EH (cell line): Measurements from ENCODE around the gene SETD1B.
"Not testable (repeated sequence)": the region's sequence is repeated elsewhere in the genome, so short reads cannot be mapped to it uniquely, and the experiment has no call there.

ENCODE experiments used
- DNase-seq: peaks from one replicate; pipeline ENCODE4 v3.0.0-alpha.2; 2015; ENCODE audit warnings: low read depth

Gene SETD1B

DNA sequence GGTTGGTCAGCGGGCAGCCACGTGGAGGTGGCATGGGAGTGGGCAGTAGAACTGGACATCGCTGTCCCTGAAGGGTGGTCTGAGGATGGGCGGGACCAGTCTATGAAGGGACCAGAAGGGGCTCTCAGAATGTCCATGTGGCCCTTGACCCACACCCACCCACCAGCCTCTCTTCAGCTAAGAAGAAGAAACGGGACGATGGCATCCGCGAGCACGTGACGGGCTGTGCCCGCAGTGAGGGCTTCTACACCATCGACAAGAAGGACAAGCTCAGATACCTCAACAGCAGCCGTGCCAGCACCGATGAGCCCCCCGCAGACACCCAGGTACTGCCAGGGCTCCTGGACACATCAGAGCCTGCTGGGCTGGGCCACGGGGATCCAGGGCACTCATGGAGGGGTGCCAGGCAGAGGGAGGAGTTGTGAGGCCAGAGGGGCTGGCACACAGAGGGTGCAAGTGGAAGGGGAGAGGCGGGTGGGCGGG lies 21.3 kb downstream of the SETD1B start:
- no peak for DNase-seq

DNA sequence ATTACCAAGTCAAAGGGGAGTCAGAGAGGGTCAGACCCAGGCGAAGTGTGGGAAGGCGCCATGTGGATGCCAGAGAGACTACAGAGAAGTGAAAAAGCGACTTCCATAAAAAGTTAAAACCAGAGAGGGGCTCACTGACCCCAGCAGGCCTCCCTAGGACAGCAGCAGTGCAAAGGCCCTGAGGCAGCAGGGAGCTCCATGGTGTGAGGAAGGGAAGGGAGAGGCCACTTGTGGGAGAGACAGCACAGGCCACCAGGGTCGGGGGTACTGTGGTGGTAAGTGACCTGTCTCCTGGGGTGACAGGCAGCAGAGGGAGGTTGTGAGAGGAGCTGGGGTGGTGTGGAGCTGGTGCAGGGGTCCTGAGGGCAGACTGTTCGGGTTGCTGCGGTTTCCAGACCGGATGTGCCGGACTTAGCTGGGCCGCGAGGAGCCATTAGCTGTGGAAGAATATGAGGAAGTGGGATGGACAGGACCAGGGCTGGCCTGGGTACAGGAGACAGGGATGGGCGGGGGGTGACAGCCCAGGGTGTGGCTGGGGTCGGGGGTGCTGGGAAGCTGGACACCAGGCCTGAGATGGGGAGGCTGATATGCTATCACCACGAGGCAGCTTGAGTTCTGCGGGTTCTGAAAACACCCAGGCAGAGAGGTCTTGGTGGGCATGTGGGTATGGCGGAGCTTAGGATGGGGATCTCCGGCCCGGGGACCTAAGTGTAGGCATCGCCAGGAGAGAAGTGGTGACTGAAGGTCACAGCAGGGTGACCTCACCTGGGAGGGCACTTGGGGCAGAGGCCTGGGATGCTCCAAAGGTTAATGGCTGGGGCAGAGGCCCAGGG lies 22.7 kb downstream of the SETD1B start:
- DNase-seq = no peak

DNA sequence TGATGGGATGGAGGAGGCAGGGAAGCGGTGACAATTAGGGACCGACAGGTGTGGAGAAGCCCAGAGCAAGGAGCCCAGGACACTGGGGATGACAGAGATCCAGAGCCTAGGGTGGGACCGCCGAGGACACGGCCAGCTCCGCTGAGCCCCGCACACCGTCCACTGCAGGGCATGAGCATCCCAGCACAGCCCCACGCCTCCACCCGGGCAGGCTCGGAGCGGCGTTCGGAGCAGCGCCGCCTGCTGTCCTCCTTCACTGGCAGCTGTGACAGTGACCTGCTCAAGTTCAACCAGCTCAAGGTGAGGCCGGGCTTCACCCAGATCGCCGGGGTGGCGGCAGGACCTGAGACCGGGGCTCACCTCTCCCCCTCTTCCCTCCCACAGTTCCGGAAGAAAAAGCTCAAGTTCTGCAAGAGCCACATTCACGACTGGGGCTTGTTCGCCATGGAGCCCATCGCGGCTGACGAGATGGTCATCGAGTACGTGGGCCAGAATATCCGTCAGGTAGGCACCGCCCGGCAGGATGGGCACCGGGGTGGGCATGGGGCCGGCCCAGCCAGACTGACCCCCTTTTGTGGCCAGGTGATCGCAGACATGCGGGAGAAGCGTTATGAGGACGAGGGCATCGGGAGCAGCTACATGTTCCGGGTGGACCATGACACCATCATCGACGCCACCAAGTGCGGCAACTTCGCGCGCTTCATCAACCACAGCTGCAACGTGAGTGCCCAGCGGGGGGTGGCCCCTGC lies 23.7 kb downstream of the SETD1B start:
- DNase-seq = no peak

DNA sequence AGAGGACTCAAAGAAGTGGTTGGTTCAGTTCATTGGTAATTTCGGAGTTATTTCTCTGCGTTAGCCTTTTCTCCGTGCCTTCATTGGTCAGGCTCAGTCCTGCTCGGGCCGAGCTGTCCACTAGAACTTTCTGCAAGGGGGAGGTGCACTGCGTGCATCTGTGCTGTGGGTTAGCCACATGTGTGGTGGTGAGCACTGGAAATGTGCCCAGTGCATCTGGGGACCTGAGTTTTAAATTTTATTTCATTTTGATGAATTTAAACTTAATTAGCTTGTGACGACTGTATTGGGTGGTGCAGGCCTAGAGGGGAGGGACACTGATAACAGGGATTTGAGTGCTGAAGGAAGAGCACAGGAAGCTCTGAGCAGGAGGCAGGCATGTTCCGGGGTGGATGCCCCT lies 24.5 kb downstream of the SETD1B start:
- DNase-seq = no peak

DNA sequence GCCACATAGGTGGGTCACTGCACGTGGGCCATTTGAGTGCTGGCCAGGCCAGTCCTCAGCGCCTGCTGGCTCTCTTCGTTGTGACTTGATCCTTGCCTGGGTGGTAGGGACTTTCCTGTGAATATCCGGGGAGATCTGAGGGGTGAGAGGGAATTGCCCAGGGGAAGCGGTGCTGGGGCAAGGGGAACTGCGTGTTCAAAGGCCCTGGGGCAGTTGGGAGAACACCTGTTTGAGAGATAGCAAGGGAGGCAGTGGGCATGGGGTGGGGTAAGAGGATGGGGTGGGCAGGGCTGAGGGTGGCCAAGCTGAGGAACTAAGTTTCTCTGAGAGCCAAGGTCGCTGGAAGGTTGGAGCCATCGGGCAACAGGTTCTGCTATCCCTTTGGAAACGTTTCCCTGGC lies 25.0 kb downstream of the SETD1B start:
- no peak for DNase-seq

DNA sequence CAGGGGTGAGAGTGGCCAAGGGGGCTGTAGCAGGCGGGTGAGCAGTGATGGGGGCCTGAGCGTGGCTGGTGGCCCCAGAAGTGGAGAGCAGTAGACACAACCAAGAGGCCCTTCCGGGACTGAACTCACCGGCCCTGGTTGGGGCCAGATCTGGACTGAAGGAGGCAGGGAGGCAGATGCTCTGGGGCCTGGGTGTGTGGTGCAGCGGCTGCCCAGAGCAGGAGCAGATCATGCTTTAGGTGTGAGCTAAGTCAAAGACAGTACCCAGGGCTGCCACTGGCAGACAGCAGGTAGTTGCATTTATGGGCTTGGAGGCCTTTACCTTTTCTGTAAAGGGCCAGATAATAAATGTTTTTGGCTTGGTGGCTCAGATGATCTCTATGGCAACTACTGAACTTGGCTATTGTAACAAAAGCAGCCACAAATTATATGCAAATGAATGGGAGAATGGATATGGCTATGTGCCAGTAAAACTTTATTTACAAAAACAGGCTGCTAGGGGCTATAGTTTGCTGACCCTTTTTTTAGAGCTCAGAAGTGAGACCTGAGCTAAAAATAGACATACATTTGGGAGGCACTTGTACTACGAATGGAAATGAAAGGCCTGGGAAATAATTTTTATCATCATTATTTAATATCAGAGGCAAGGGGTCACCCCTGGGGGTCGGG lies 25.6 kb downstream of the SETD1B start:
- no peak for DNase-seq

DNA sequence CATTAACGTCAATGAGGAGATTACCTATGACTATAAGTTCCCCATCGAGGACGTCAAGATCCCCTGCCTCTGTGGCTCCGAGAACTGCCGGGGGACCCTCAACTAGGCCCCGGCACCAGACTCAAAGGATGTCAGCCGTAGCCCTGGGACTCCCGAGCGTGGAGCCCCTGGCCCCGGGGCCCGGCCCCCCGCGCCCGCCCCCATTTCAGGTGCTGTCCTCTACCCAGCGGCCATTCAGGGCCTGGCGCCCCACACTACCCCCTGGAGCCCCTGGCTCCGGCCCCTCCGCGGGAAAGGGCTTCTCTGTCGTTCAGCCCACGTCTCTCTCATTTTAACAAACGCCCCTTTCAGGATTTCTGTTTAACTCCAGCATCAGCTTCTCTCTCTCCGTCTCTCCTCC lies 26.3 kb downstream of the SETD1B start:
- no peak for DNase-seq

DNA sequence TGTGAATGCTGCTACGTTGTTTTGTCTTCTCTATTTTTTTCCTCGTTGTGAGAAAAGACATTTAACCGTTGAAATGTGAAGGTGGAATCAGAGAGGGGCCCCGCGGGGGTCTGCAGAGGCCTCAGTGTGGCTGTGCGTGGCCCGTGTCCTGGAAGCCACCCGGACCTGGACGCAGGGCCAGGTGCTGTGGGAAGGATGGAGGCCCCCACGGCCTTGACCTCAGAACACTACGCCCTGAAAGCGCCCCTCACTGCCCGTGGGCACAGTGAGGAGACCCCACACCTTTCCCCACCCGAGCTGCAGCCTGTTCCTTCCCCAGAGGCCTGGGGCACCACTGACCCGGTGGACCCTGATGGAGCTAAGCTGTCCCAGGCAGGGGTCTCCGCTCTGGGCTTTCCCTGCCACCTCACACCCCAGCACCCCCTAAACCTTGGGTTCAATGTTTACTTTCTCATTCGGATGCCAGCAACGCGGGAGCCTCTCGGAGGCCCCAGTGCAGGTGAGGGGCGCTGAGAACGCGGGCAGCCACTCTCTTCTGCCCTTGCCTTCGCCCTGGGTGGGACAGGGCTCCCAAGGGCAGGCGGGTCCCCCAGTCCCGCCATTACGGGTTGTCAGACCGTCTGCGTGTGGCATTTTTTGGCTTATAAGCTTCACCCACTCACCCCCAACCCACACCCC lies 26.9 kb downstream of the SETD1B start:
- no peak for DNase-seq

DNA sequence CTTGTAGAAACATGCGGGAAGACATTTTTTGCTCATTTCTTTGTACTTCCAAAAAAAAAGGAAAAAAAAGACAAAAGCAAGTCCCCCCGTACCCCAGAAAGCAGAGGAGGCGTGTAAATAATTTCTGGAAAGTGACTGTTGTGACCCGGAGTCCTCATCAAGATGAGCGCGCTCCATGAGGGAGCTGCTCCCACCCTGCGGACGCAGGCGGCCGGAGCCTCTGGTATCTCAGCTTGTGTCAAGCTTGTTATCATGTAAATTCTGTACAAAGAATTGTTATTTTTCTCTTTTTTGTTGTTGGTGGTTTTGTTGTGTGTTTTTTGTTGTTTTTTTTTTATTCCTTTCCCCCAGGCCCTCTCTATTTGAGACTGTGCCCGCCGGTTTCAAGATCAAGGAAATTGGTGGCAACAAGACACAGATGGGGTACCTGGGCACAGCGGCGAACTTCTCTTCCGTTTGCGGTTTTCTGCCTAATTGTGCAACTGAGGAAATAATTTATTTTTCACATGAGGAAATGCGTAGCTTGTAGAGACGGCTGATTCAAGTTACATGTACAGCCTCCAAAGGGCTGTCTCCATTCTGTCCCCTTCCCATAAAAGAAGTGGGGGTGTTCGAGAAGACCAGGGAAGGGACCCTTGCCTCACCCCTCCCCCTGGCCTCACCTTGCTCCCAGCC lies 27.9 kb downstream of the SETD1B start:
- DNase-seq = no peak

DNA sequence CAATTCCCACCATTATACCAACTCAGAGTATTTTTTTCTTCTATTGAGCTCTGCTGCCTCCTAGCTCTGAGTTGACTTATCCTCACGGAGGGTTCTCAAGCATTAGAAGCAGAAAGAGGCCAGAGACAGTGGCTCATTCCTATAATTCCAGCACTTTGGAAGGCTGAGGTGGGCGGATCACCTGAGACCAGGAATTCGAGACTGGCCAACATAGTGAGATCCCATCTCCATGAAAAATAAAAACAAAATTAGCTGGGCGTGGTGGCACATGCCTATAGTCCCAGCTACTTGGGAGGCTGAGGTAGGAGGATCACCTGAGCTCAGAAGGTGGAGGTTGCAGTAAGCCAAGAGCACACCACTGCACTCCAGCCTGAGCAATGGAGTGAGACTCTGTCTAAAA lies 33.9 kb downstream of the SETD1B start:
- peak; percentile 11 for DNase-seq

DNA sequence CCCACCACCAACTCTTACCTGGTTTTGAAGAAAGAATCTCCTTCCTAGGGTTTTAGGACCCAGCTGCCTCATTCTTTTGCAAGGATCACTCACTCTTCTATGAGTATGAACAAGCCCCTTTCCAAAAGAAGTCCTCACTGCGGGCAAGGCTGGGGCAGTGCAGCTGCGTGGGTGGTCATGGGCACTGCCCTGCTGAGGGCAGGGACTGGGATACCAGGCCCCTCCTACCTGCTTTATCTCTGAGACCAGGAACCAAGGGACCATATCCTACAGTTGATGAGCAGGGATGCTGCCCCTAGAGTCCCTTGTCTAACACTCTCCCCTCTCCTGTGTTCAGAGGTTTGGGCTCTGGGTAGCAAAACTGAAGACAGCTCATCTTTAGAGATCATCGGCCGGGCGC lies 34.3 kb downstream of the SETD1B start:
- no peak for DNase-seq

DNA sequence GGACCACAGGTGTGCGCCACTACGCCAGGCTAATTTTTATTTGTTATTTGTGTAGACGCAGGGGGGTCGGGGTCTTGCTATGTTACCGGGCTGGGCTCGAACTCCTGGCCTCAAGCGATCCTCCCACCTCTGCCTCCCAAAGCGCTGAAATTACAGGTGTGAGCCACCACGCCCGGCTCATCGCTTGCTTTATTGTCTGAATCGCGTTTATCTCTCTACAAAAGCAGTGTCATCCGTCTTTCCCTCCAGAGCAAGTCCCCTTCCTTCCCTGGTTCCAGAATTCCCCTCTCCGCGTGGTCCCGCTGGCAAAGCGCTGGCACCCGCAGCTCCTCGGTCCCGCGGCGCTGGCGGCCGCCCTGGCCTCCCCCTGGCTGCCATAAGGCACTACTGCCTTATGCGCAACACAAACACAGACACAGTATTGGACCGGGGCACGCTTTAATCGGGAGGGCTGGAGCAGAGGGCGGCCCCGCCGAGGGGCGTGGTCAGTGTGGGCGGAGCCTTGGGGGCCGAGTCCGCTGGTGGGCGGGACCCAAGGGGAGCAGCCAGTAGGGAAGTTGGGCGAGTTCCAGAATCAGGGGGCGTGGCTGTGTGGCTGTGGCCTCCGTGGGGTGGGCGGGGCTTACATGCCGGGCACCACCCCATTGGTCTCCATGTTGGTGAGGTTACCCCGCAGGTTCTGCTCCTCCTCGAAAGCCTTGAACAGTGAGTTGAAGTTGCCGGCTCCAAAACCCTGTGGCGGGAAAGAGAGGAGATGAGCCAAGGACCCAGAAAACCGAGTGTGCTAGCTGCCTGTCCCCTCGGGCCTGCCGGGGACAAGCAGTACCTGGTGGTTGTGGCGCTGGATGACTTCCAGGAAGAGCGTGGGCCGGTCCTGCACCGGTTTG lies 35.5 kb downstream of the SETD1B start:
- DNase-seq = peak; percentile 99

DNA sequence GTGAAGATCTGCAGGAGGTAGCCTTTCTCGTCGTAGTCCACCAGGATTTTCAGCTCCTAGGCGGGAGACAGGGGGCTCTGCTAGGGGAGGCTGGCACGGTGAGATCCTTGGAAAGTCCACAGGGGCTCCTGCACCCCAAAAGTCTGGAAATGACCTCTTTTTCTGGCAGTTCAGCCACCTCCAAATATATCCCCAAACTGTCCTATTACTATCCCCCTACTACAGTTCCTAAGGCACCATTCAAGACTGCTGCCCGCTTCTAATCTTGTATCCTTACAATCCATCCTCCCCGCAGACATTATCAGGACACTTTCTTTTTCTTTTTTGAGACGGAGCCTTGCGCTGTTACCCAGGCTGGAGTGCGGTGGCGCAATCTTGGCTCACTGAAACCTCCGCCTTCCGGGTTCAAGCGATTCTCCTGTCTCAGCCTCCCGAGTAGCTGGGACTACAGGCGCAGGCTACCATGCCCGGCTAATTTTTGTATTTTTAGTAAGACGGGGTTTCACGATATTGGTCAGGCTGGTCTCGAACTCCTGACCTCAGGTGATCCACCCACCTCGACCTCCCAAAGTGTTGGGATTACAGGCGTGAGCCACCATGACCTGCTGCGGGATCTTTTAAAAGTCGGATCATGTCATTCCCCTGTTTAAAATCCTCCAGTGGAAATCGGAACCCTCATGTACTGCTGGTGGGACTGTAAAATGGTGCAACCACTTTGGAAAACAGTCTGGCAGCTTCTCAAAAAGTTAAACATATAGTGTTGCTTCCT lies 36.4 kb downstream of the SETD1B start:
- no peak for DNase-seq

DNA sequence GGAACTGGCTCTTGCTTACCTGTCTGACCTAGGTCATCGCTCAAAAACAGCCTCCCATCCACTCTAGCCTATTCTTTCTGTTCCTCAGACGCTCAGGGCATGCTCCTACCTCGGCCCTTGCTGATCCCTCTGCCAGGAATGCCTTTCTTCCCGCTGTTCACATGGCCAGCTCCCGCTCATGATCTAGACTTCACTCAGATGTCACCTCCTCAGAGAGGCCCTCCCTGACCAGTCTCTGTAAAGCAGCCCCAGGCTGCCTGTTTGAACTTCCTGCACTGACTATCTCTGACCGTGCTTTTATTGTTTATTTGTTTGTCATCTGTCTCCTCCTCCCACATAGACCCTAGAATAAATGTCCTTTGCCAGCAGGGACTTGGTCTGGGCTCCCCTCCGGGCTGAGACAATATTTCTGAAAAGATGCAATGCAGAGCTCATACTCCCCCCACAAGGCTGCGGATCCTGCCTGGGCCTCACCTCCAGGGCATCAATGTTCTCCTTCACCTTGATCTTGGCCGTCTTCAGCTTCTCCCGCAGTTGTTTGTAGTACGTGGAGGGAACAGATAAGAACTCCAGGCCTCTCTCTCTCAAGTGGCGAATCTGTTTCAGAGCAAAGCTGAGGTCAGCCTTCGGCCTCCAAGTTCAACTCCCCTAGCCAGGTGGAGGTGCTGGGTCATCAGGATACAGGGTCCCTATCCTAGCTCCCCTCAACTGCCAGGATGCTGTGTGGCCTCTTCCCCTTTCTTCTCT lies 39.6 kb downstream of the SETD1B start:
- no peak for DNase-seq

DNA sequence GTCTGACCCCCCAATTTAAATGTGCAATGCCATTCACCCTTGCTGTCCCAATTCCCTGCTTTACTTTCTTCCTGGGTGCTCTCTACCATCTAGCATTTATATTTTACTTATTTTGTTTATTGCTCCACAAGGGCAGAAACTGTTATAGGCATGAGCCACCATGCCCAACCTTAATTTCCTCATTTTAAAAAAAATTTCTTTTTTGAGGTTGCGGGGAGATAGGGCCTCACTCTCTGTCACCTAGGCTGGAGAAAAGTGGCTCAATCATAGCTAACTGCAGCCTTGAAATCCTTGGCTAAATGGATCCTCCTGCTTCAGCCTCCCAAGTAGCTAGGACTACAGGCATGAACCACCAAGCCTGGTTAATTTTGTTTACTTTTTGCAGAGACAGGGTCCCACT lies 41.9 kb downstream of the SETD1B start:
- no peak for DNase-seq

DNA sequence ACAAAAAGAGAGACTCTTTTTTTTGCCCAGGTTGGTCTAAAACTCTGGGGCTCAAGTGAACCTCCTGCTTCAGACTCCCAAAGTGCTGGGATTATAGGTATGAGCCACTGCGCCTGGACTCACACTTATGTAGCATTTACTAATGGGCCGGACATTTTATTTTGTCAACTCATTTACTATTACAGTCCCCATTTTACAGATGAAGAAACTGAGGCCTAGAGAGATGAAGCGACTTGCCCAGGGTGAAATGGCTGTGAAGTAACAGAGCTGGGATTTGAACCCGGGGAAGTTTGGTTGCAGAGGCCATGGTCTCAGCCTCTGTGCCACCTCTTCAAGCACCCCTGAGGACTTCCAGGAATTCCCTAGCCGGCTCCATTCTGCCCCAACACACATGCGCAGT lies 45.4 kb downstream of the SETD1B start:
- DNase-seq = no peak

DNA sequence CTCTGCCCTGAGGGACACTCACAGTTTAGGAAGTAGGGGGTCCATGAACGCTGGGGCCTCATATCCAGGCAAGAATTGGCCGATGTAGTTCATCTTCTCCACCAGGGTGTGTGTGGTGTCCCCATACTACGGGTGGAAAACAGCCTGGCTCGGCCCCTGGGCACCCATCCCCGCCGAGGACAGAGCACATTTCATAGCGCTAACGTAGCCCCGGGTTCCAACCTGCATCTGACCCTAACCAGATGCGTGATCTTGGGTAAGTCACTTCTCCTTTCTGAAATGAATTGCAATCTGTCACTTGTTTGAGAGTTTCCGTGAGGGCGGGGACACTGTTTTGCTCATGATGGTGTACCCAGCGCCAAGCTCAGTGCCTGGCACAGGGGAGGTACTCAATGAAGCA lies 45.9 kb downstream of the SETD1B start:
- no peak for DNase-seq

DNA sequence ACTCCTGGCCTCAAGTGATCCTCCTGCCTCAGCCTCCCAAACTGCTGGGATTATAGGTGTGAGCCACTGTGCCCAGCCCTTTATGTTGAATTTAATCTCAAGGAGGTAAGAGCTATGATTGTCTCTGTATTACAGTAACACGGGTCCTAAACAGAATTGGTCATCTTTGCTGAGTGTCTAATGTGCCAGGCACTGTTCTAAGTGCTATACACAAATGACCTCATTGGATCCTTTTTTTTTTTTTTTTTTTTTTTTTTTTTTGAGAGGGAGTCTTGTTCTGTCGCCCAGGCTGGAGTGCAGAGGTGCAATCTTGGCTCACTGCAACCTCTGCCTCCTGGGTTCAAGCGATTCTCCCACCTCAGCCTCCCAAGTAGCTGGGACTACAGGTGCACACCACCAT lies 48.6 kb downstream of the SETD1B start:
- DNase-seq = not testable (repeated sequence)
